Erythroblast (primary cell): ENCODE results near the gene MAPK1.

ENCODE experiments used
- GATA1 ChIP-seq: IDR thresholded peaks from 2 replicates; pipeline ENCODE4 v1.6.1; 2011; ENCODE audit warnings: low read depth, mild to moderate bottlenecking, control low read depth, low read length, moderate library complexity
- POLR2A ChIP-seq: IDR thresholded peaks from 2 replicates; pipeline ENCODE4 v1.6.1; 2011; ENCODE audit warnings: mild to moderate bottlenecking, low read length

GRCh38 chr22:21826204-21826603 lies 41.2 kb downstream of the MAPK1 start:
- no peak for TF ChIP-seq POLR2A
- no peak for TF ChIP-seq GATA1
